ENCODE data around the gene CARS2. TPM values are rescaled to one million over a fixed set of nuclear protein-coding genes. Genes with fewer than 3 reads are reported as not detected.

CARS2 gene
- total RNA-seq, 1 experiment from 2014 or later: 52.9 TPM

DNA sequence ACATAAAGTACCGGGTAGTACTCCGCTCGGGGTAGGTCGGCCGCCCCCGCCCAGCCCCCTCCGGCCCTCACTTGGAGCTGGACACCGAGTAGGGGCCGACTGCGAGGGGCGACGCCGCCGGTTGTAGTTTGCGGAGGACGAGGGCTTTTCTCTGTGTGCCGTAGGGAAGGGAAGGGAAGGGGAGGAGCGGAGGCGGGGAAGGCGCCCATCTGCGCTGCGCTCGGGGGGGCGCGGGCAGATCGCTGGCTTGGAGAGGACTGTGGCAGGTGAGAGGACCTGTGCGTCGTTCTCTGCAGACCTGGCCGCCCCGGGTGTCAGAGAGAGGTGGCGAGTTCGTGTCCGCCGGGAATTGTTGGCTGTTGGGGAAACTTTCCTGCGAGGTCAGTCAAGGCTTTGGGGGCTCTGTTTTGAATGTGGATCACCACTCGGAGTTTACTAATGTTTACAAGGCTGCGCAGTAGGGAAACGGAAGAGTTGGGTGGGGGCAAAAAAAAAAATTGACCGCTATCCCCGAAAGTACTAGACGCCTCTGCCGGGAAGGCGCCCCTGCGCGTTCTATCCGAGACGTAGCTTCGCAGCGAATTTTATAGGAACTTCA lies 9.0 kb upstream of the CARS2 start (continued):
- no peak for TF ChIP-seq SIN3A (IDR thresholded peaks at IDR 0.05; ENCODE audit: low read depth)

DNA sequence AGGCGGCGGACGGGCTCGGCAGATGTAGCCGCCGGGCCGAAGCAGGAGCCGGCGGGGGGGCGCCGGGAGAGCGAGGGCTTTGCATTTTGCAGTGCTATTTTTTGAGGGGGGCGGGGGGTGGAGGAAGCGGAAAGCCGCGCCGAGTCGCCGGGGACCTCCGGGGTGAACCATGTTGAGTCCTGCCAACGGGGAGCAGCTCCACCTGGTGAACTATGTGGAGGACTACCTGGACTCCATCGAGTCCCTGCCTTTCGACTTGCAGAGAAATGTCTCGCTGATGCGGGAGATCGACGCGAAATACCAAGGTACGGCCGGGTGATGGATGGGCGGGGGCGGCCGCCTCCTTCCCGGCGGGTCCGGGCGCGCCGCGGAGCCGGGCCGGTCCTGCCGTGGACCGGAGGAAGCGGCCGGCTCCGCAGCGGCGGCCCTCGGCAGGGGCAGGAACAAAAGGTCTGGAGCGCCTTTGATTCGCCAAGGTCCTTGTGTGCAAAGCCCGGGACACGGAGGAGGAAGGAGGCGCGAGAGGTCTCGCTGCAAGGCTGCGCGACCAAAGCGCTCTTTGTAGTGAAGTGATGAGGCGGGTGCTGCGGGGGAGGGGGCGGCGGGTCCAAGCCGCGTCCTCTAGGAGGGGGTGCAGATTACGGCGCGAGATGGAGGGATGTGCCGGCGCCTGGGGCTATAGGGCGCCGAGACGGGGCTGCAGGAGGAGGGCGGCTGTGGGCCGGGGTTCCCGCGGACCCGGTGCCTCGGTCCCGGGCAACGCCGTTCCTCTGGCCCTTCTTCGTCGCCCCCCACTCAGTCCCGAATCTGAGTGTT lies 8.3 kb upstream of the CARS2 start:
- intact Hi-C loops (cut with micrococcal nuclease): loop anchor here (2.0 to 10.0 kb wide), 3 partner anchors 157 to 251 kb away; partner anchors contain the start of gene ANKRD10
- peak overlapping the region; percentile 95 for H3K9ac ChIP-seq (ENCODE audit: low read length)
- H3K4me3 ChIP-seq (replicated peaks in 1 of 2; ENCODE audit: low read depth in 1 of 2, low read length in 2 of 2): peak overlapping the region; percentile 88
- peaks cover 49% of the 10 kb centered on the region for H3K79me2 ChIP-seq (ENCODE audit: insufficient read depth, low read length)
- H3K4me1 ChIP-seq (ENCODE audit: control insufficient read depth in 1 of 2, insufficient read depth in 2 of 2, low read length in 2 of 2): peaks cover 15 to 32% of the 10 kb centered on the region in 2 experiments; a peak in 3 of 4 replicates
- no peak overlapping the region for H2AFZ ChIP-seq (ENCODE audit: low read depth, low read length, poor library complexity, severe bottlenecking)
- H3K4me2 ChIP-seq (ENCODE audit: low read length): peak overlapping the region; percentile 98
- BruUV-seq (replicated peaks): no TSS peak
- DNase-seq (ENCODE audit: low read depth, low spot score) (no peak), ATAC-seq (no peak)
- H3K9me3 ChIP-seq (ENCODE audit: control insufficient read depth in 1 of 2, insufficient read depth in 1 of 2, low read depth in 1 of 2, low read length in 2 of 2): no peaks in the 10 kb centered on the region
- POLR2A ChIA-PET: interaction anchor here (0.6 to 4.2 kb wide), 5 partner anchors 8 to 200 kb away, joined by 3 to 40 read pairs (median 5); partner anchors contain the start of genes ANKRD10 and CARS2
- CTCF ChIA-PET: no interaction called here
- H3K27ac ChIP-seq (ENCODE audit: low read depth, low read length): peak overlapping the region; percentile 98
- H4K20me1 ChIP-seq (ENCODE audit: insufficient read depth): peaks cover 26% of the 10 kb centered on the region
- no peak for TF ChIP-seq SRF (IDR thresholded peaks at IDR 0.05; ENCODE audit: low read depth)
- TF ChIP-seq JUND (IDR thresholded peaks at IDR 0.05): no peak
- TF ChIP-seq SIN3A (IDR thresholded peaks at IDR 0.05; ENCODE audit: low read depth): no peak
- no peak for TF ChIP-seq SP1 (IDR thresholded peaks at IDR 0.05; ENCODE audit: low read depth)
- TF ChIP-seq YY1 (IDR thresholded peaks at IDR 0.05; ENCODE audit: extremely low read depth, insufficient replicate concordance, low read depth, low read length): no peak
- TF ChIP-seq, protein P1, sequence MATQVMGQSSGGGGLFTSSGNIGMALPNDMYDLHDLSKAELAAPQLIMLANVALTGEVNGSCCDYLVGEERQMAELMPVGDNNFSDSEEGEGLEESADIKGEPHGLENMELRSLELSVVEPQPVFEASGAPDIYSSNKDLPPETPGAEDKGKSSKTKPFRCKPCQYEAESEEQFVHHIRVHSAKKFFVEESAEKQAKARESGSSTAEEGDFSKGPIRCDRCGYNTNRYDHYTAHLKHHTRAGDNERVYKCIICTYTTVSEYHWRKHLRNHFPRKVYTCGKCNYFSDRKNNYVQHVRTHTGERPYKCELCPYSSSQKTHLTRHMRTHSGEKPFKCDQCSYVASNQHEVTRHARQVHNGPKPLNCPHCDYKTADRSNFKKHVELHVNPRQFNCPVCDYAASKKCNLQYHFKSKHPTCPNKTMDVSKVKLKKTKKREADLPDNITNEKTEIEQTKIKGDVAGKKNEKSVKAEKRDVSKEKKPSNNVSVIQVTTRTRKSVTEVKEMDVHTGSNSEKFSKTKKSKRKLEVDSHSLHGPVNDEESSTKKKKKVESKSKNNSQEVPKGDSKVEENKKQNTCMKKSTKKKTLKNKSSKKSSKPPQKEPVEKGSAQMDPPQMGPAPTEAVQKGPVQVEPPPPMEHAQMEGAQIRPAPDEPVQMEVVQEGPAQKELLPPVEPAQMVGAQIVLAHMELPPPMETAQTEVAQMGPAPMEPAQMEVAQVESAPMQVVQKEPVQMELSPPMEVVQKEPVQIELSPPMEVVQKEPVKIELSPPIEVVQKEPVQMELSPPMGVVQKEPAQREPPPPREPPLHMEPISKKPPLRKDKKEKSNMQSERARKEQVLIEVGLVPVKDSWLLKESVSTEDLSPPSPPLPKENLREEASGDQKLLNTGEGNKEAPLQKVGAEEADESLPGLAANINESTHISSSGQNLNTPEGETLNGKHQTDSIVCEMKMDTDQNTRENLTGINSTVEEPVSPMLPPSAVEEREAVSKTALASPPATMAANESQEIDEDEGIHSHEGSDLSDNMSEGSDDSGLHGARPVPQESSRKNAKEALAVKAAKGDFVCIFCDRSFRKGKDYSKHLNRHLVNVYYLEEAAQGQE (IDR thresholded peaks at IDR 0.05; ENCODE audit: low read depth): no peak
- TF ChIP-seq ZNF274 (IDR thresholded peaks at IDR 0.05; ENCODE audit: low read depth, low read length): no peak
- no peak for TF ChIP-seq ELF1 (IDR thresholded peaks at IDR 0.05; ENCODE audit: borderline replicate concordance, low read depth)
- no peaks in the 10 kb centered on the region for H3K9me2 ChIP-seq (ENCODE audit: insufficient read depth)
- no peaks in the 10 kb centered on the region for H3K27me3 ChIP-seq (ENCODE audit: insufficient read depth, low read length)
- RAD21 ChIA-PET (ENCODE audit: low non-redundant PET in 1 of 2, low total read pairs in 2 of 2, uncharacterized antibody in 2 of 2, unreplicated experiment in 2 of 2): interaction anchor here in 1 of 2 experiments (1.0 kb wide), 1 partner anchor 8 kb away, joined by 3 read pairs; the partner anchor contains the start of gene CARS2
- no peaks in the 10 kb centered on the region; a peak in 1 of 4 replicates for H3K36me3 ChIP-seq (ENCODE audit: control insufficient read depth in 1 of 2, insufficient read depth in 2 of 2, low read length in 2 of 2)

Data from HCT116 (cell line).